Neuronal stem cell (in vitro differentiated cells): ENCODE results near the gene MRPL52.

Experiments used
- DNase-seq: peaks from one replicate; pipeline ENCODE4 v3.0.0-alpha.2; 2013; ENCODE audit warnings: low spot score
- H2AFZ ChIP-seq: one replicate; pipeline ENCODE4 v1.6.1; 2013; ENCODE audit warnings: mild to moderate bottlenecking, low read length, inconsistent platforms
- H2AK5ac ChIP-seq: 2 replicates; pipeline ENCODE4 v1.6.1; 2013; ENCODE audit warnings: low read depth, mild to moderate bottlenecking, inconsistent platforms, low read length, moderate library complexity, mixed read lengths
- H2BK120ac ChIP-seq: 2 replicates; pipeline ENCODE4 v1.6.1; 2013; ENCODE audit warnings: low read depth, mild to moderate bottlenecking, inconsistent platforms, low read length, moderate library complexity, mixed read lengths
- H2BK12ac ChIP-seq: one replicate; pipeline ENCODE4 v1.6.1; 2013; ENCODE audit warnings: low read length, inconsistent platforms
- H2BK15ac ChIP-seq: 2 replicates; pipeline ENCODE4 v1.6.1; 2013; ENCODE audit warnings: mild to moderate bottlenecking, low read length, inconsistent platforms, mixed read lengths
- H2BK5ac ChIP-seq: one replicate; pipeline ENCODE4 v1.6.1; 2013; ENCODE audit warnings: inconsistent platforms, mild to moderate bottlenecking, low read length, moderate library complexity
- H3K14ac ChIP-seq: one replicate; pipeline ENCODE4 v1.6.1; 2013; ENCODE audit warnings: low read length, inconsistent platforms
- H3K18ac ChIP-seq: 2 replicates; pipeline ENCODE4 v1.6.1; 2013; ENCODE audit warnings: low read length, inconsistent platforms
- H3K23ac ChIP-seq: 2 replicates; pipeline ENCODE4 v1.6.1; 2013; ENCODE audit warnings: low read depth, mild to moderate bottlenecking, mixed read lengths, low read length, inconsistent platforms; ENCODE audit not compliant: poor library complexity
- H3K27ac ChIP-seq: replicated peaks from 3 replicates; pipeline ENCODE4 v1.5.1; 2013; ENCODE audit warnings: low read length, inconsistent platforms
- H3K27me3 ChIP-seq, 3 experiments: 2 replicates each; pipeline ENCODE4 v1.6.1; 2013; ENCODE audit warnings: low read length in 3 of 3, mild to moderate bottlenecking in 2 of 3, inconsistent platforms in 1 of 3, low read depth in 1 of 3, mixed read lengths in 1 of 3, moderate library complexity in 1 of 3; ENCODE audit not compliant: control insufficient read depth in 3 of 3, insufficient read depth in 3 of 3
- H3K36me3 ChIP-seq, 2 donors: replicated peaks in 1 of 2; 2 replicates each; pipeline ENCODE4 v1.6.1; 2013; ENCODE audit warnings: low read length in 2 of 2; ENCODE audit not compliant: control insufficient read depth in 2 of 2, insufficient read depth in 2 of 2
- H3K4ac ChIP-seq: 2 replicates; pipeline ENCODE4 v1.6.1; 2013; ENCODE audit warnings: inconsistent platforms, mild to moderate bottlenecking, low read length, moderate library complexity
- H3K4me1 ChIP-seq, 2 donors: 1 replicate in 1 of 2; 2 replicates in 1 of 2; pipeline ENCODE4 v1.6.1; 2013; ENCODE audit warnings: low read length in 2 of 2, low read depth in 1 of 2; ENCODE audit not compliant: control insufficient read depth in 2 of 2, insufficient read depth in 1 of 2
- H3K4me2 ChIP-seq: one replicate; pipeline ENCODE4 v1.6.1; 2013; ENCODE audit warnings: mild to moderate bottlenecking, low read length, inconsistent platforms; ENCODE audit not compliant: insufficient read depth, poor library complexity, severe bottlenecking
- H3K4me3 ChIP-seq, 2 donors: 2 replicates each; pipeline ENCODE4 v1.5.1; 2013; ENCODE audit warnings: low read length in 2 of 2, mild to moderate bottlenecking in 2 of 2, inconsistent platforms in 1 of 2, moderate library complexity in 1 of 2
- H3K79me1 ChIP-seq: one replicate; pipeline ENCODE4 v1.6.1; 2013; ENCODE audit warnings: low read depth, mild to moderate bottlenecking, inconsistent platforms, low read length, moderate library complexity
- H3K9ac ChIP-seq: one replicate; pipeline ENCODE4 v1.6.1; 2013; ENCODE audit warnings: mild to moderate bottlenecking, low read depth, low read length, inconsistent platforms; ENCODE audit not compliant: poor library complexity
- H3K9me3 ChIP-seq, 2 donors: replicated peaks in 1 of 2; 2 replicates each; pipeline versions ENCODE3 to v1.6.1; 2013; ENCODE audit warnings: low read length in 2 of 2, mild to moderate bottlenecking in 2 of 2, inconsistent platforms in 1 of 2, low read depth in 1 of 2, mixed read lengths in 1 of 2, moderate library complexity in 1 of 2; ENCODE audit not compliant: control insufficient read depth in 2 of 2, insufficient read depth in 1 of 2
- H4K8ac ChIP-seq: one replicate; pipeline ENCODE4 v1.6.1; 2013; ENCODE audit warnings: low read depth, mild to moderate bottlenecking, inconsistent platforms, low read length, moderate library complexity
- H4K91ac ChIP-seq: one replicate; pipeline ENCODE4 v1.6.1; 2013; ENCODE audit warnings: low read length, low read depth, mild to moderate bottlenecking, inconsistent platforms; ENCODE audit not compliant: poor library complexity
- WGBS, 2 donors: extraction: QIAGEN DNeasy Blood & Tissue Kit; methylation state at CpG; one replicate each; pipeline ENCODE4 v1.1.7; 2013; ENCODE audit warnings: missing lambda C conversion rate in 2 of 2, mixed read lengths in 1 of 2; ENCODE audit not compliant: insufficient read length in 2 of 2, insufficient replicate concordance in 1 of 2; ENCODE audit errors: extremely low coverage in 2 of 2; 5-methylcytosine and 5-hydroxymethylcytosine counted together

The MRPL52 gene

DNA sequence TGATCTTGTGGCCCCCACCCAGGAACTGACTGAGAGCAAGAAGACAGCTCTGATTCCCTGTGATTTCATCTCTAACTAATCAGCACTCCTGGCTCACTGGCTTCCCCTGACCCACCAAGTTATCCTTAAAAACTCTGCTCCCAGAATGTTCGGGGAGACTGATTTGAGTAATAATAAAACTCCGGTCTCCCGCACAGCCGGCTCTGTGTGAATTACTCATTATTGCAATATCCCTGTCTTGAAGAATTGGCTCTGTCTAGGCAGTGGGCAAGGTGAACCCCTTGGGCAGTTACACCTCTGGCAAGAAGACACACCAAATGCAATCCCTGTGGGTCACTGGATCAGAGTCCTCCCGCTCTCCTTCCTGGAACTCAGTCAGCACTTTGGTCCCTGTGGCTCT, 35.7 kb upstream of the MRPL52 start:
- Histone ChIP-seq H3K9me3 (no peaks in the 10 kb centered on the region), H3K9ac (no peak overlapping the region), H2BK12ac (no peak overlapping the region), H4K8ac (no peak overlapping the region), H3K4ac (no peak overlapping the region), H3K27ac (no peak overlapping the region), H3K18ac (no peak overlapping the region), H2AK5ac (no peak overlapping the region), H3K4me1 (peaks cover 0 to 2% of the 10 kb centered on the region in 2 donors), H3K27me3 (peaks cover 0 to 10% (median 0%) of the 10 kb centered on the region in 3 experiments), H3K4me3 (no peak overlapping the region), H2BK15ac (no peak overlapping the region), H3K4me2 (no peak overlapping the region), H2BK5ac (no peak overlapping the region), H3K36me3 (no peaks in the 10 kb centered on the region), H3K23ac (no peak overlapping the region), H3K79me1 (no peaks in the 10 kb centered on the region), H4K91ac (no peak overlapping the region), H2AFZ (no peak overlapping the region), H2BK120ac (no peak overlapping the region), H3K14ac (no peak overlapping the region)
- no peak for DNase-seq
- WGBS, 2 donors: no CpG with 5 or more reads among the region's 5 CpGs

DNA sequence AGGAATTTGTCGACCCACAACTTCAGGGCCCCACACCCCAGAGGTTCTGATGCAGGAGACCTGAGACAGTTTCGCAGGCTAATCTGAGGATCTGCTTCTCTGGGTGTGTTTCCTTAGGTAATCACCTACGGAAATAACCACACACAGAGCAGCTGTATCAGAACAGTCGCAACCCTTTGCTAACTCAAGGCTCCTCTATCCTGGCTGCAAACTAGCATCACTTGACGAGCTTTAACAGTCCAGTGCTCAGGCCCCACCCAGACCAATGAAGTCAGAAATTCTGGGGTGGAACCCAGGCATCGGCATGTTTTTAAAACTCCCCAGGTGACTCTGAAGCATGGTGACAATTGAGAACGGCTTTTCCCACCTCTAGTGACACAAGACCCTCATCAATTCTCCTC, 35.1 kb upstream of the MRPL52 start:
- H3K27ac ChIP-seq: no peak overlapping the region
- H3K14ac ChIP-seq: no peak overlapping the region
- H3K9ac ChIP-seq: no peak overlapping the region
- H3K18ac ChIP-seq: no peak overlapping the region
- H3K4me2 ChIP-seq: no peak overlapping the region
- no peaks in the 10 kb centered on the region for H3K79me1 ChIP-seq
- H2AK5ac ChIP-seq: no peak overlapping the region
- H3K9me3 ChIP-seq: no peaks in the 10 kb centered on the region
- H3K23ac ChIP-seq: no peak overlapping the region
- H3K4me3 ChIP-seq: no peak overlapping the region
- no peak overlapping the region for H4K91ac ChIP-seq
- H3K27me3 ChIP-seq: peaks cover 0 to 10% (median 0%) of the 10 kb centered on the region in 3 experiments
- WGBS, 2 donors: no CpG with 5 or more reads among the region's 7 CpGs
- H2BK12ac ChIP-seq: no peak overlapping the region
- no peak overlapping the region for H2BK15ac ChIP-seq
- no peak overlapping the region for H4K8ac ChIP-seq
- no peak overlapping the region for H2BK120ac ChIP-seq
- no peaks in the 10 kb centered on the region for H3K36me3 ChIP-seq
- no peak overlapping the region for H3K4ac ChIP-seq
- H3K4me1 ChIP-seq: peaks cover 0 to 2% of the 10 kb centered on the region in 2 donors
- H2AFZ ChIP-seq: no peak overlapping the region
- no peak overlapping the region for H2BK5ac ChIP-seq
- no peak for DNase-seq

DNA sequence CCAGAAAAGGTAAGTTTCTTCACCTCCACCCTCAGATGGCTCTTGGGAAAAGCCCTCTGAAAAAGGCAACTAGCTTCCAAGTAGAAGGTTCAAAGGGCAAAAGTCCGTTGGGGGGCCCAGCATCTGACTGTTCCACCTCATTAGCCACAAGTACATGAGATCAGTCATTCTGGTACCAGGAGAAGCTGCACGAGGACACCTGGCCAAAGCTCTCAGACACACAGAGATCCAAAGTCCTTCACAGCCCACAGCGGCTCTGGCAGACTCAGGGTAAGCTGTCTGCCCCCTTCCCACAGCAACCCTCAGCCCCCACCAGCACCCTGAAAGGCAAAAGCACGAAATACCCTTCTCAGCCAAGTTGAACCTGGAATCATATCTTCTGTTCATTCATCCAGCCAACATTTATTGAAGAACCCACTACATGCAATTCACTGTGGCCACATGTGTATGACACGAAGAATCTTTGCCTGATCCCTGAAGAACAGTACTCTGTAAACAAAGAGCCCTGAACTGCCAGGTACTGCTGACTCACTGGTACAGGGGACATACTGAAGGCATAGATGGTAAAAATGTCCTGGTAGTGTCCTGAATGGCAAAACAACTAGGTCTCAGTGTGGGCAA, 33.5 kb upstream of the MRPL52 start:
- no CpG with 5 or more reads among the region's 5 CpGs for WGBS, 2 donors
- H4K91ac ChIP-seq: no peak overlapping the region
- H4K8ac ChIP-seq: no peak overlapping the region
- no peak overlapping the region for H3K27ac ChIP-seq
- DNase-seq: no peak
- H3K27me3 ChIP-seq: peaks cover 0 to 10% (median 0%) of the 10 kb centered on the region in 3 experiments
- no peak overlapping the region for H2BK5ac ChIP-seq
- H3K4ac ChIP-seq: no peak overlapping the region
- H3K14ac ChIP-seq: no peak overlapping the region
- no peak overlapping the region for H3K4me3 ChIP-seq
- H3K9me3 ChIP-seq: no peaks in the 10 kb centered on the region
- no peak overlapping the region for H2BK12ac ChIP-seq
- H3K18ac ChIP-seq: no peak overlapping the region
- H2BK15ac ChIP-seq: no peak overlapping the region
- H3K4me1 ChIP-seq: peaks cover 0 to 2% of the 10 kb centered on the region in 2 donors
- H3K4me2 ChIP-seq: no peak overlapping the region
- no peak overlapping the region for H2AFZ ChIP-seq
- H3K23ac ChIP-seq: no peak overlapping the region
- H3K9ac ChIP-seq: no peak overlapping the region
- H2BK120ac ChIP-seq: no peak overlapping the region
- no peak overlapping the region for H2AK5ac ChIP-seq
- no peaks in the 10 kb centered on the region for H3K36me3 ChIP-seq
- no peaks in the 10 kb centered on the region for H3K79me1 ChIP-seq

DNA sequence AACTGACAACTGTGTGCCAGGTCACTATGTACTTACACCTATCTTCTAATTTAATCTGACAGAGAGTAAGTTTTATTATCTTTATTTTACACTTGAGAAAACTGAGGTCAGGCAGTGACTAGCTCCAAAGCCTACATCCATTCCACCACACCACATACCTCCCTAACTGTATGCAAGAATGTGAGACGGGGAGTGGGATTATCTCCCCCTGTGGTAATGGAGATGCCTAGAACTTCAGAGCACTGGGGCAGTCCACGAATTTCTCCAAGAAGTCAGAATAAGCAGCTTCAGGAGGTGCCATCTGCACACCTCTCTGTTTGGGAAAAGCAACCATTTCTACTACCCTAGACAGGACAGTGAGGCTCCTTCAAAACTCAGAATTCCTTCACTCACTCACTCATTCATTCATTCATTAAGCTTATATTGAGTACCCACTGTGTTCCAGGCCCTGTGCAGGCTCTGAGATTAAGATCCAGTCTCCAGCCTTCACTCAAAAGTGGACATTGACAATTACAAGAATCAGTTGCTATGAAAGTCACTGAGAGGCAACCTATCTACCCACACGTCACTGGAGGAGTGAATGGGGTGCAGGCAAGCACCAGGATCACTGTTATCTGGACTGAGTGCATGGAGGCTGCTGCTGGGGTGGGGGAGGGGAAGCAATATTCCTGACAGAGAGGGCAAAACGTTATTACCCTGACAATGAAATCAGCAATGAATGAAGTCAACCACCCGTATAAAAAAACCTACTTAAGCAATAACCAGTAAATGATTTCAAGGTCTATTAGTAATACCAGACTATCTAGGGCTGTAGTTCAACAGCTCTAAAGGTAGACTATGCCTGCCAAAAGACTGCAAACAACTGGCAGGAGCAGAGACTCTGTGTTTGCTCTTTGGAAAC, 32.4 kb upstream of the MRPL52 start:
- no CpG with 5 or more reads among the region's 5 CpGs for WGBS, 2 donors
- Histone ChIP-seq H3K27me3 (peaks cover 0 to 10% (median 0%) of the 10 kb centered on the region in 3 experiments), H3K14ac (no peak overlapping the region), H4K8ac (no peak overlapping the region), H3K79me1 (no peaks in the 10 kb centered on the region), H3K4me1 (peaks cover 0 to 2% of the 10 kb centered on the region in 2 donors), H3K4me3 (no peak overlapping the region), H3K27ac (no peak overlapping the region), H4K91ac (no peak overlapping the region), H2BK12ac (no peak overlapping the region), H3K9me3 (no peaks in the 10 kb centered on the region), H2AFZ (no peak overlapping the region), H3K4me2 (no peak overlapping the region), H2BK120ac (no peak overlapping the region), H3K18ac (no peak overlapping the region), H3K23ac (no peak overlapping the region), H2AK5ac (no peak overlapping the region), H3K4ac (no peak overlapping the region), H2BK15ac (no peak overlapping the region), H2BK5ac (no peak overlapping the region), H3K9ac (no peak overlapping the region), H3K36me3 (no peaks in the 10 kb centered on the region)
- DNase-seq: no peak
